Esophagus (tissue), 2 donors: Measurements from ENCODE around the gene TRIM64. TPM values are rescaled to one million over a fixed set of nuclear protein-coding genes. Genes with fewer than 3 reads are reported as not detected.
"Not testable (repeated sequence)": the region's sequence is repeated elsewhere in the genome, so short reads cannot be mapped to it uniquely, and the experiment has no call there.

Source experiments
- H3K27ac ChIP-seq, 2 donors: one replicate each; pipeline ENCODE4 v1.5.1; 2013; ENCODE audit warnings: low read depth in 2 of 2, mild to moderate bottlenecking in 2 of 2, inconsistent platforms in 1 of 2, low read length in 1 of 2, moderate library complexity in 1 of 2
- H3K27me3 ChIP-seq, 2 donors: one replicate each; pipeline ENCODE4 v1.6.1; 2013; ENCODE audit warnings: low read length in 2 of 2, control low read depth in 1 of 2, mild to moderate bottlenecking in 1 of 2; ENCODE audit not compliant: insufficient read depth in 2 of 2, control insufficient read depth in 1 of 2
- H3K36me3 ChIP-seq, 2 donors: one replicate each; pipeline ENCODE4 v1.6.1; 2013; ENCODE audit warnings: low read length in 1 of 2; ENCODE audit not compliant: control insufficient read depth in 2 of 2, insufficient read depth in 2 of 2
- H3K4me1 ChIP-seq, 2 donors: one replicate each; pipeline ENCODE4 v1.6.1; 2013; ENCODE audit warnings: low read length in 1 of 2; ENCODE audit not compliant: control insufficient read depth in 2 of 2, insufficient read depth in 2 of 2
- H3K4me3 ChIP-seq, 2 donors: one replicate each; pipeline ENCODE4 v1.5.1; 2013; ENCODE audit warnings: low read length in 2 of 2, mild to moderate bottlenecking in 2 of 2, low read depth in 1 of 2, moderate library complexity in 1 of 2
- H3K9me3 ChIP-seq, 2 donors: one replicate each; pipeline ENCODE4 v1.6.1; 2013; ENCODE audit warnings: mild to moderate bottlenecking in 2 of 2, low read depth in 1 of 2, low read length in 1 of 2, moderate library complexity in 1 of 2; ENCODE audit not compliant: control insufficient read depth in 2 of 2, insufficient read depth in 1 of 2
- WGBS, 2 donors: extraction: QIAGEN DNeasy Blood & Tissue Kit; methylation state at CpG; one replicate each; pipeline ENCODE4 v1.1.7; 2013; 5-methylcytosine and 5-hydroxymethylcytosine counted together
- polyA plus RNA-seq, 2 donors: library from polyadenylated mRNA; stranded (reverse); fragments of 200-250 nt; gene quantifications; one replicate each; pipeline ENCODE4 v1.2.3, GENCODE V29; 2013
- donor health status: healthy with polysubstance abuse.
- donor health status: Bipolar disorder and iron deficiency.

TRIM64 gene
- not detected for polyA plus RNA-seq

GRCh38 chr11:89965737-89966136 lies at the start of gene TRIM64:
Gene TRIM64, plus strand, starts transcription at chr11:89966037. Its CDS starts 2,467 bp downstream, at chr11:89968504.
- H3K4me1 ChIP-seq, H3K9me3 ChIP-seq, H3K4me3 ChIP-seq, H3K36me3 ChIP-seq, H3K27me3 ChIP-seq, H3K27ac ChIP-seq: not testable (repeated sequence)
- no CpG with 5 or more reads among the region's 4 CpGs for WGBS, 2 donors

DNA sequence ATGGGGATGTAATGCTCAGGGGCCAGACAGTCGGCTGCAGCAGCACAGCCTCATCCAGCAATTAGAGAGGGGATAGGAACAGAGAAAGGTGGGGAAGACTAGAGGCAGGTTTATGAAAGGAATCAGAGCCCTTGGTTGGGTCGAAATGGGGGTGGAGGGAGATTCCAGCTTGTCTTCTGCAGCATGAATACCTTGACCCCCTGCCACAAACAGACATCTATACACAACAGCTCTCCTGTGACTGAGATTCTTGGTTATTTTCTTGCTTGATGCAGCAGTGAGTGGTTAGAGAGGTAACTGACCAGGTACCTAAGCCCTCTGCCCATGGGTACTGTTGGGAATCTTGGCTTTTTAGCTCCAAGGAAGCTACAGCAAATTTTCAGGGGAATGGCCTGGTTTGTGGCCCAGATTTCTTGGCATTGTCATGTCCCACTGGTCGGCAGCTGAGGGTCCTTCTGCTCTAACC lies 43.6 kb upstream of the TRIM64 start, which contains the start of gene TRIM49D1:
Gene TRIM49D1 (minus strand): TSS at position 51 of the 466 bp plus-strand sequence. CDS start 4,535 bp downstream, outside the sequence.
- 37 to 53% methylated on average over 3 of the region's 3 CpGs for WGBS, 2 donors
- Histone ChIP-seq H3K9me3 (no peaks in the 10 kb centered on the region), H3K4me1 (no peaks in the 10 kb centered on the region), H3K36me3 (no peaks in the 10 kb centered on the region), H3K4me3 (no peak within 1 kb of the TSS), H3K27ac (no peak within 1 kb of the TSS), H3K27me3 (no peaks in the 10 kb centered on the region)

- not testable (repeated sequence) for H3K4me3 ChIP-seq, H3K27me3 ChIP-seq, H3K27ac ChIP-seq, H3K36me3 ChIP-seq, H3K4me1 ChIP-seq, H3K9me3 ChIP-seq
- 91 to 94% methylated on average over 2 of the region's 6 CpGs for WGBS, 2 donors
Observed at GRCh38 chr11:89923764-89924163, 42.1 kb upstream of the TRIM64 start, which contains the start of gene TRIM49D2. Gene TRIM49D2, plus strand, starts transcription at chr11:89924064. Its CDS starts 2,698 bp downstream, at chr11:89926762.

DNA sequence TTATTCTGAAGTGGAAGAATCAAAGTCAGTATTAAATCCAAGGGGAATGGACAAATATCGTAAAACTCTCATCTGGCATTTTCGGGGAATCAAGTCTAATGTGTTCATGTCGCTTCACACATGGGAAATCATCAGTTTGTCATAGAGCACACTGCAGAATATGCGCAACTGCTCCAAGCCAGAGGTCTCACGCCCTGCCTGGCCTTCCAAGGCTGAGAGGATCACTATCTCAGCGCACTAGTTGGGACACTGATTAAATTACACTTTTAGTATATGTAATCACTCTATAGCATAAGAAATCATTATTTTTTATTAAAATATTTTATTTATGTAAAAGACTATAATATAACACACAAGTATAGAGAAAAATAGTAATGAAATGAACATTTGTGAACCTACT lies 5.0 kb upstream of the TRIM64 start:
- not testable (repeated sequence) for H3K9me3 ChIP-seq, H3K4me1 ChIP-seq, H3K36me3 ChIP-seq, H3K4me3 ChIP-seq, H3K27me3 ChIP-seq, H3K27ac ChIP-seq
- 88 to 93% methylated on average over 3 to 4 of the region's 6 CpGs for WGBS, 2 donors

Other genes starting within 250 kb of the TRIM64 start
- gene TRIM49, start 157.5 kb upstream of the TRIM64 start, polyA plus RNA-seq = not detected
- not detected for gene TRIM64B, start 87.5 kb upstream of the TRIM64 start, polyA plus RNA-seq
- gene TRIM49D1, start 43.8 kb upstream of the TRIM64 start, polyA plus RNA-seq = not detected
- gene TRIM49D2, start 42.0 kb upstream of the TRIM64 start, polyA plus RNA-seq = not detected
- gene TRIM49C, start 65.1 kb downstream of the TRIM64 start, polyA plus RNA-seq = not detected
- not detected for gene UBTFL1, start 119.9 kb downstream of the TRIM64 start, polyA plus RNA-seq
- gene NAALAD2, start 168.6 kb downstream of the TRIM64 start, polyA plus RNA-seq = under 1 TPM; 0.15 to 0.59 TPM